Measurements from ENCODE around the gene SPNS2.

GRCh38 chr17:4477255-4477791, 21.4 kb upstream of the SPNS2 start:
- TF ChIP-seq CTCF (IDR thresholded peaks at IDR 0.05) = no peak
- TF ChIP-seq EP300 (IDR thresholded peaks at IDR 0.05) = no peak

All from upper lobe of left lung (tissue), 4 donors.